Endothelial cell of umbilical vein (primary cell): Measurements from ENCODE around the gene SLC44A1. TPM values are rescaled to one million over a fixed set of nuclear protein-coding genes. Genes with fewer than 3 reads are reported as not detected.

Source experiments
- BruUV-seq: library from RNA; stranded (reverse); fragments of 400-500 nt; replicated peaks from 2 replicates; lab custom pipeline; 2021; lab: Mats Ljungman, UMichigan
- CTCF ChIA-PET: fragments of 300-600, 350-600 bp; sonication (Branson Sonifier 250); formaldehyde crosslinking; loops from one replicate; lab custom pipeline; 2021; ENCODE audit warnings: antibody characterized with exemption, inconsistent platforms; lab: Charles Lee
- POLR2A ChIA-PET: fragments of 300-600, 350-600 bp; sonication (Branson Sonifier 250); formaldehyde crosslinking; loops from one replicate; lab custom pipeline; 2021; ENCODE audit warnings: antibody characterized with exemption, inconsistent platforms; lab: Charles Lee
- DNase-seq: peaks from one replicate; pipeline ENCODE4 v3.0.0-alpha.2; 2011; ENCODE audit warnings: low read depth, low spot score
- FAIRE-seq: peaks from 2 replicates; lab custom pipeline; 2011; peaks lifted over from hg19 to GRCh38; lab: Jason Lieb, UNC
- H2AFZ ChIP-seq: 2 replicates; pipeline ENCODE4 v1.6.0; 2012; ENCODE audit warnings: low read depth, low read length, control low read depth, inconsistent platforms
- H3K27ac ChIP-seq: 2 replicates; pipeline ENCODE4 v1.5.1; 2011; ENCODE audit warnings: low read depth, mild to moderate bottlenecking, control low read depth, low read length, moderate library complexity; ENCODE audit not compliant: insufficient read depth
- H3K27me3 ChIP-seq, 2 experiments: 2 replicates each; pipeline versions ENCODE4 v1.6.0 to v1.6.1; 2011; ENCODE audit warnings: low read length in 2 of 2, mixed read lengths in 1 of 2; ENCODE audit not compliant: control insufficient read depth in 2 of 2, insufficient read depth in 2 of 2
- H3K36me3 ChIP-seq, 2 experiments: 2 replicates in 1 of 2; 3 replicates in 1 of 2; pipeline ENCODE4 v1.5.1; 2011; ENCODE audit warnings: low read length in 2 of 2, mild to moderate bottlenecking in 1 of 2, moderate library complexity in 1 of 2; ENCODE audit not compliant: control insufficient read depth in 2 of 2, insufficient read depth in 2 of 2; ENCODE audit errors: extremely low read depth in 1 of 2
- H3K4me1 ChIP-seq: 3 replicates; pipeline ENCODE4 v1.5.1; 2011; ENCODE audit warnings: mild to moderate bottlenecking, low read length; ENCODE audit not compliant: control insufficient read depth, insufficient read depth; ENCODE audit errors: extremely low read depth
- H3K4me2 ChIP-seq: 2 replicates; pipeline ENCODE4 v1.6.1; 2011; ENCODE audit warnings: low read length, control low read depth, mixed read lengths; ENCODE audit not compliant: insufficient read depth
- H3K4me3 ChIP-seq, 3 experiments: fragments of 200-600 bp in 1 of 3; sonication (generic), shearing (Covaris generic) in 1 of 3; replicated peaks in 1 of 3; 2 replicates each; pipeline ENCODE4 v1.5.1; 2011 to 2016; ENCODE audit warnings: control low read depth in 3 of 3, low read length in 3 of 3, mild to moderate bottlenecking in 2 of 3, inconsistent platforms in 1 of 3, low read depth in 1 of 3, moderate library complexity in 1 of 3; ENCODE audit not compliant: insufficient read depth in 1 of 3
- H3K79me2 ChIP-seq: 2 replicates; pipeline ENCODE4 v1.6.0; 2012; ENCODE audit warnings: low read length, inconsistent platforms; ENCODE audit not compliant: control insufficient read depth, insufficient read depth
- H3K9ac ChIP-seq: replicated peaks from 2 replicates; pipeline ENCODE3; 2011; ENCODE audit warnings: low read length, control low read depth; ENCODE audit not compliant: insufficient read depth; ENCODE audit errors: extremely low read depth
- H3K9me1 ChIP-seq: replicated peaks from 3 replicates; pipeline ENCODE4 v1.6.0; 2011; ENCODE audit warnings: mild to moderate bottlenecking, low read length; ENCODE audit not compliant: control insufficient read depth, insufficient read depth; ENCODE audit errors: extremely low read depth
- H3K9me3 ChIP-seq: replicated peaks from 2 replicates; pipeline ENCODE4 v1.5.1; 2012; ENCODE audit warnings: low read length, inconsistent platforms; ENCODE audit not compliant: control insufficient read depth, insufficient read depth
- H4K20me1 ChIP-seq: replicated peaks from 2 replicates; pipeline ENCODE3; 2011; ENCODE audit warnings: mild to moderate bottlenecking, low read length; ENCODE audit not compliant: control insufficient read depth, insufficient read depth; ENCODE audit errors: extremely low read depth
- CTCF ChIP-seq, 2 donors: IDR thresholded peaks; 1 replicate in 1 of 2; 2 replicates in 1 of 2; pipeline ENCODE4 v1.5.1; 2011; ENCODE audit warnings: low read length in 2 of 2, mild to moderate bottlenecking in 2 of 2, moderate library complexity in 2 of 2, control low read depth in 1 of 2, inconsistent platforms in 1 of 2, low read depth in 1 of 2; ENCODE audit not compliant: insufficient read depth in 1 of 2; ENCODE audit errors: extremely low read depth in 1 of 2
- EZH2 ChIP-seq: IDR thresholded peaks from 2 replicates; pipeline ENCODE4 v1.6.1; 2012; ENCODE audit warnings: borderline replicate concordance, low read depth, mild to moderate bottlenecking, moderate library complexity, low read length, inconsistent platforms; ENCODE audit not compliant: severe bottlenecking
- FOS ChIP-seq: IDR thresholded peaks from 2 replicates; pipeline ENCODE4 v1.6.1; 2011; ENCODE audit warnings: mild to moderate bottlenecking, low read length, moderate library complexity, borderline replicate concordance; ENCODE audit not compliant: insufficient read depth
- GATA2 ChIP-seq: IDR thresholded peaks from 2 replicates; pipeline ENCODE4 v1.7.0; 2011; ENCODE audit warnings: low read depth, mild to moderate bottlenecking, moderate library complexity, mixed read lengths, low read length; ENCODE audit not compliant: insufficient read length, insufficient read depth
- JUN ChIP-seq: IDR thresholded peaks from 2 replicates; pipeline ENCODE4 v1.6.1; 2011; ENCODE audit warnings: borderline replicate concordance, low read depth; ENCODE audit not compliant: insufficient read length, insufficient read depth
- MAX ChIP-seq: IDR thresholded peaks from 2 replicates; pipeline ENCODE4 v1.6.1; 2011; ENCODE audit not compliant: insufficient read depth, insufficient read length
- MYC ChIP-seq: IDR thresholded peaks from one replicate; pipeline ENCODE4 v1.6.1; 2011; ENCODE audit warnings: mild to moderate bottlenecking, low read depth, low read length
- POLR2A ChIP-seq: IDR thresholded peaks from 2 replicates; pipeline ENCODE4 v1.6.1; 2012; ENCODE audit warnings: low read depth, mild to moderate bottlenecking, control low read depth, low read length
- POLR2AphosphoS5 ChIP-seq: IDR thresholded peaks from 2 replicates; pipeline ENCODE4 v1.6.1; 2012; ENCODE audit warnings: low read depth, mild to moderate bottlenecking, control low read depth, low read length, moderate library complexity; ENCODE audit not compliant: insufficient read depth
- dilution Hi-C: fragments of 300-500 bp; cut with MboI; formaldehyde crosslinking; loops from one replicate; pipeline ENCODE4 v1.15.0; 2019; ENCODE audit warnings: low sequenced_read_pairs; ENCODE audit not compliant: extremely low pct_ligation_motif_present
- intact Hi-C: fragments of 100-400 bp; cut with micrococcal nuclease; formaldehyde crosslinking; loops from one replicate; pipeline ENCODE4 v1.10.0; 2022
- polyA plus RNA-seq, 4 experiments: library from polyadenylated mRNA; depleted of rRNA in 3 of 4; stranded (reverse) in 3 of 4; unstranded in 1 of 4; fragments of >200 nt; gene quantifications; 2 replicates each; pipeline versions ENCODE4 v1.2.1 to v1.2.3, GENCODE V29; 2011 to 2012; ENCODE audit warnings: missing spikeins in 1 of 4
- total RNA-seq: library from RNA; stranded (reverse); gene quantifications from 2 replicates; pipeline ENCODE4 v1.2.3, GENCODE V29; 2021

SLC44A1 gene
- total and polyA plus RNA-seq, 2 donors (not counting 3 experiments of a cell fraction or from before 2014, with no cell fraction given) = 16.1 to 37.7 TPM

- intact Hi-C loops (no loop called here), dilution Hi-C loops (no loop called here)
- BruUV-seq = no TSS peak
- no peaks in the 10 kb centered on the region for H3K9me3 ChIP-seq
- no peak overlapping the region for H3K4me3 ChIP-seq
- H3K4me1 ChIP-seq = no peaks in the 10 kb centered on the region
- ChIA-PET POLR2A (no interaction called here), CTCF (no interaction called here)
- no peaks in the 10 kb centered on the region for H3K27me3 ChIP-seq
- H3K9me1 ChIP-seq = no peaks in the 10 kb centered on the region
- TF ChIP-seq POLR2A = no peak
- no peak for TF ChIP-seq JUN
- TF ChIP-seq MAX = no peak
- TF ChIP-seq EZH2 = no peak
- no peak for TF ChIP-seq POLR2AphosphoS5
- TF ChIP-seq FOS = no peak
- no peak for TF ChIP-seq CTCF (IDR thresholded peaks at IDR 0.05; ENCODE audit: extremely low read depth in 1 of 2, insufficient read depth in 1 of 2, low read depth in 1 of 2, low read length in 2 of 2)
- no peak for TF ChIP-seq MYC
- TF ChIP-seq GATA2 = no peak
- DNase-seq (no peak), FAIRE-seq (no peak)
- no peak overlapping the region for H3K4me2 ChIP-seq
- no peaks in the 10 kb centered on the region for H3K36me3 ChIP-seq
- H3K27ac ChIP-seq = no peak overlapping the region
- H4K20me1 ChIP-seq = no peaks in the 10 kb centered on the region
- H2AFZ ChIP-seq = no peak overlapping the region
- no peak overlapping the region for H3K9ac ChIP-seq
- no peaks in the 10 kb centered on the region for H3K79me2 ChIP-seq
Observed at GRCh38 chr9:105328872-105329718, 84.6 kb downstream of the SLC44A1 start.
